KMS-11 (cell line): Measurements from ENCODE around the gene VGLL3.

Experiments used
- H2AFZ ChIP-seq: fragments of 200-600 bp; sonication (generic); 2 replicates; pipeline ENCODE4 v1.6.1; 2016; ENCODE audit warnings: antibody characterized with exemption, mixed run types, low read depth
- H3K27ac ChIP-seq: fragments of 200-600 bp; sonication (generic); 2 replicates; pipeline ENCODE4 v1.6.1; 2016; ENCODE audit warnings: mild to moderate bottlenecking, mixed run types
- H3K27me3 ChIP-seq: fragments of 200-600 bp; sonication (generic); 2 replicates; pipeline ENCODE4 v1.6.1; 2017; ENCODE audit warnings: mild to moderate bottlenecking, low read depth, mixed run types, moderate library complexity; ENCODE audit not compliant: insufficient read depth
- H3K36me3 ChIP-seq: fragments of 200-600 bp; sonication (generic); 2 replicates; pipeline ENCODE4 v1.6.1; 2017; ENCODE audit warnings: mild to moderate bottlenecking, mixed run types; ENCODE audit not compliant: insufficient read depth
- H3K4me1 ChIP-seq: fragments of 200-600 bp; sonication (generic); 2 replicates; pipeline ENCODE4 v1.6.1; 2016; ENCODE audit warnings: mild to moderate bottlenecking, low read depth, mixed run types; ENCODE audit not compliant: poor library complexity, severe bottlenecking
- H3K4me2 ChIP-seq: fragments of 200-600 bp; sonication (generic); 2 replicates; pipeline ENCODE4 v1.7.0; 2016; ENCODE audit warnings: mild to moderate bottlenecking, mixed run types
- H3K4me3 ChIP-seq: fragments of 200-600 bp; sonication (generic); IDR thresholded peaks from 2 replicates; pipeline ENCODE4 v1.6.1; 2017; ENCODE audit warnings: low read depth, low read length, mixed read lengths; ENCODE audit not compliant: insufficient read depth
- H3K79me2 ChIP-seq: fragments of 200-600 bp; sonication (generic); 2 replicates; pipeline ENCODE4 v1.6.1; 2016; ENCODE audit warnings: low read depth, mixed run types; ENCODE audit not compliant: insufficient read depth
- H3K9ac ChIP-seq: fragments of 200-600 bp; sonication (generic); 2 replicates; pipeline ENCODE4 v1.6.1; 2016; ENCODE audit warnings: mild to moderate bottlenecking, mixed run types
- H4K20me1 ChIP-seq: fragments of 200-600 bp; sonication (generic); 2 replicates; pipeline ENCODE4 v1.6.1; 2016; ENCODE audit warnings: mild to moderate bottlenecking, mixed run types; ENCODE audit not compliant: insufficient read depth
- CTCF ChIP-seq: fragments of 200-600 bp; sonication (generic); conservative IDR thresholded peaks from 2 replicates; pipeline ENCODE4 v1.6.1; 2017; ENCODE audit warnings: low read depth, mild to moderate bottlenecking, antibody characterized with exemption, low read length, moderate library complexity, mixed read lengths

Gene VGLL3

GRCh38 chr3:86938416-86939105 lies 52.4 kb downstream of the VGLL3 start:
- H4K20me1 ChIP-seq: no peaks in the 10 kb centered on the region
- H3K27me3 ChIP-seq: no peaks in the 10 kb centered on the region
- H3K4me2 ChIP-seq: no peak overlapping the region
- no peak overlapping the region for H3K9ac ChIP-seq
- no peaks in the 10 kb centered on the region for H3K79me2 ChIP-seq
- H3K36me3 ChIP-seq: no peaks in the 10 kb centered on the region
- no peaks in the 10 kb centered on the region for H3K4me1 ChIP-seq
- H3K27ac ChIP-seq: no peak overlapping the region
- no peak for TF ChIP-seq CTCF
- no peak overlapping the region for H3K4me3 ChIP-seq
- H2AFZ ChIP-seq: no peak overlapping the region

DNA sequence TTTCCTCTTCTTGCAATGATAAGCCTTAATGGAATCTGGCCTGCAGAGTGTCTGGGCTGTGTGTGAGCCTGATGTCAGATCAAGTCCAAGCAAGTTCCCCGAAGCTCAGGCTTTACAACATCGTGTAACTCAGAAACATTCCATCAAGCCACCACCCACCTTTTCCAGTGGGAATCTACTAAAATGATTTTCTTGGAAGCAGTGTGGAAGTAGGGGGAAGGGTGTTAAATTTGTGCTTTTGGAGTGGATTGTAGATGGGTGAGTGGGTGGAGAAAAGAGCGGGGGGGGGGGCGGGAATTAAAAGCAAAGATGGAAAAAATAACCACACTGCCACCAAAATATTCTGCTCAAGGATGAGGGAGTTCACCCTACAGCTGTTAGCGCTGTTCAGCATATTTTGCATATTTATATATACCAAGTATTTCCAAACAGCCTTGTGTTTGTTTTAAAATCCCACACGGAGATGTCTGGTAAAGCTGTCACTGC lies 53.6 kb downstream of the VGLL3 start:
- no peak overlapping the region for H2AFZ ChIP-seq
- no peak overlapping the region for H3K9ac ChIP-seq
- no peaks in the 10 kb centered on the region for H3K4me1 ChIP-seq
- H3K4me3 ChIP-seq: no peak overlapping the region
- H4K20me1 ChIP-seq: no peaks in the 10 kb centered on the region
- H3K79me2 ChIP-seq: no peaks in the 10 kb centered on the region
- H3K36me3 ChIP-seq: no peaks in the 10 kb centered on the region
- no peak overlapping the region for H3K27ac ChIP-seq
- H3K4me2 ChIP-seq: no peak overlapping the region
- no peaks in the 10 kb centered on the region for H3K27me3 ChIP-seq
- TF ChIP-seq CTCF: no peak

- Histone ChIP-seq H3K4me3 (no peak overlapping the region), H3K79me2 (no peaks in the 10 kb centered on the region), H3K27ac (no peak overlapping the region), H2AFZ (no peak overlapping the region), H3K4me2 (no peak overlapping the region), H3K9ac (no peak overlapping the region), H3K4me1 (no peaks in the 10 kb centered on the region), H4K20me1 (no peaks in the 10 kb centered on the region), H3K27me3 (no peaks in the 10 kb centered on the region), H3K36me3 (no peaks in the 10 kb centered on the region)
- no peak for TF ChIP-seq CTCF
These were observed 56.1 kb downstream of the VGLL3 start for GRCh38 chr3:86934851-86935250.

DNA sequence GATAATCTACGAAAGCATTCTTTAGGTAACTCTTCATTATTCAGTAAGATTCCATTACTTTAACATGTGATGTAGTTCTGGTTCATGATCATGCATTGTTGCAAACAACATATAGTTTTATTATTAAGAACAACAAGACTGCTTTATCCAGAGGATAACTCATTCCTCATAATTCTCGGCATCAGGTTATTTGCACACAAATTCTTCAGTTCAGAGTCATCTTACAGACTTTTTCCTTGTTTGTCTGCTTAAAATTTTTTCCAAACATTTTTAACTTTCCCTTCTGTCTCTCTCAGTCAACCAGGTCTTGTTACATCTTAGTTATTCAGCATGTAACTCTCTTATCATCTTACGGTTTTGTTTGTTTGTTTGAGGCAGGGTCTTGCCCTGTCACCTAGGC lies 60.1 kb downstream of the VGLL3 start:
- no peaks in the 10 kb centered on the region for H4K20me1 ChIP-seq
- no peak overlapping the region for H2AFZ ChIP-seq
- no peaks in the 10 kb centered on the region for H3K4me1 ChIP-seq
- H3K79me2 ChIP-seq: no peaks in the 10 kb centered on the region
- no peak overlapping the region for H3K4me2 ChIP-seq
- no peaks in the 10 kb centered on the region for H3K36me3 ChIP-seq
- no peak overlapping the region for H3K4me3 ChIP-seq
- no peaks in the 10 kb centered on the region for H3K27me3 ChIP-seq
- no peak overlapping the region for H3K9ac ChIP-seq
- no peak for TF ChIP-seq CTCF
- no peak overlapping the region for H3K27ac ChIP-seq
